Neural progenitor cell (in vitro differentiated cells): ENCODE results near the gene TRMT6. TPM values are rescaled to one million over a fixed set of nuclear protein-coding genes. Genes with fewer than 3 reads are reported as not detected.

Experiments
- DNase-seq: peaks from one replicate; pipeline ENCODE4 v3.0.0-alpha.2; 2016; ENCODE audit warnings: low spot score
- H2AFZ ChIP-seq: fragments of 200-600 bp; sonication (generic); replicated peaks from 2 replicates; pipeline ENCODE4 v1.6.1; 2016; ENCODE audit warnings: antibody characterized with exemption
- H3F3A ChIP-seq: fragments of 200-600 bp; sonication (generic); 2 replicates; pipeline ENCODE4 v1.6.1; 2016; ENCODE audit warnings: antibody characterized with exemption, low read depth
- H3K27ac ChIP-seq: fragments of 200-600 bp; sonication (generic); 2 replicates; pipeline ENCODE4 v1.5.1; 2016; ENCODE audit warnings: mild to moderate bottlenecking
- H3K27me3 ChIP-seq: fragments of 200-600 bp; sonication (generic); 2 replicates; pipeline ENCODE4 v1.6.1; 2016; ENCODE audit warnings: mild to moderate bottlenecking, moderate library complexity
- H3K36me3 ChIP-seq: fragments of 200-600 bp; sonication (generic); 2 replicates; pipeline ENCODE4 v1.5.1; 2016
- H3K4me1 ChIP-seq: fragments of 200-600 bp; sonication (generic); 2 replicates; pipeline ENCODE4 v1.6.1; 2016; ENCODE audit warnings: mixed run types
- H3K4me2 ChIP-seq: fragments of 200-600 bp; sonication (generic); 2 replicates; pipeline ENCODE4 v1.6.1; 2016
- H3K4me3 ChIP-seq: fragments of 200-600 bp; sonication (generic); 2 replicates; pipeline ENCODE4 v1.5.1; 2016
- H3K79me2 ChIP-seq: fragments of 200-600 bp; sonication (generic); 2 replicates; pipeline ENCODE4 v1.6.1; 2016; ENCODE audit warnings: low read depth
- H3K9ac ChIP-seq: fragments of 200-600 bp; sonication (generic); 2 replicates; pipeline ENCODE4 v1.6.1; 2016
- H3K9me3 ChIP-seq: fragments of 200-600 bp; sonication (generic); 2 replicates; pipeline ENCODE4 v1.5.1; 2016; ENCODE audit warnings: low read depth
- H4K20me1 ChIP-seq: fragments of 200-600 bp; sonication (generic); 2 replicates; pipeline ENCODE4 v1.6.1; 2016; ENCODE audit warnings: low read depth
- H3K27ac Mint-ChIP-seq: 3 replicates; pipeline ENCODE4 v1.8.0; 2021; ENCODE audit warnings: mixed read lengths
- H3K27me3 Mint-ChIP-seq: 2 replicates; pipeline ENCODE4 v1.8.0; 2022; ENCODE audit warnings: low read depth, mild to moderate bottlenecking, inconsistent platforms, moderate library complexity, mixed read lengths; ENCODE audit not compliant: insufficient read depth
- H3K36me3 Mint-ChIP-seq: 3 replicates; pipeline ENCODE4 v1.8.0; 2021; ENCODE audit warnings: mixed read lengths
- H3K4me1 Mint-ChIP-seq: 3 replicates; pipeline ENCODE4 v1.8.0; 2021; ENCODE audit warnings: mixed read lengths
- H3K4me3 Mint-ChIP-seq: 3 replicates; pipeline ENCODE4 v1.8.0; 2021; ENCODE audit warnings: mild to moderate bottlenecking, moderate library complexity, mixed read lengths
- H3K9me3 Mint-ChIP-seq: 3 replicates; pipeline ENCODE4 v1.8.0; 2020; ENCODE audit warnings: mixed read lengths
- CTCF ChIP-seq: fragments of 200-600 bp; sonication (generic); IDR thresholded peaks from 2 replicates; pipeline ENCODE4 v1.5.1; 2017; ENCODE audit warnings: antibody characterized with exemption, mild to moderate bottlenecking
- EZH2 ChIP-seq: fragments of 200-600 bp; sonication (generic); IDR thresholded peaks from 2 replicates; pipeline ENCODE4 v1.6.1; 2017; ENCODE audit warnings: antibody characterized with exemption, mild to moderate bottlenecking, moderate library complexity
- EZH2phosphoT487 ChIP-seq: fragments of 200-600 bp; sonication (generic); IDR thresholded peaks from 2 replicates; pipeline ENCODE4 v1.6.1; 2017; ENCODE audit warnings: antibody characterized with exemption
- total RNA-seq: library from RNA; depleted of rRNA; stranded (reverse); fragments of >200 nt; gene quantifications from 2 replicates; pipeline ENCODE4 v1.2.3, GENCODE V29; 2015; ENCODE audit warnings: low replicate concordance

The TRMT6 gene
- total RNA-seq, 1 donor from 2014 or later: 11.1 TPM

GRCh38 chr20:5936238-5936637 is 14.1 kb downstream of the TRMT6 start:
- no peak overlapping the region for H3K27ac ChIP-seq
- H3K27ac Mint-ChIP-seq: no peak overlapping the region
- no peak for DNase-seq
- H3K9ac ChIP-seq: no peak overlapping the region
- no peaks in the 10 kb centered on the region for H3K9me3 Mint-ChIP-seq
- H3K4me3 Mint-ChIP-seq: no peak overlapping the region
- H3K36me3 ChIP-seq: no peaks in the 10 kb centered on the region
- peaks cover 3% of the 10 kb centered on the region for H4K20me1 ChIP-seq
- H3K9me3 ChIP-seq: no peaks in the 10 kb centered on the region
- H3K4me3 ChIP-seq: no peak overlapping the region
- H3K79me2 ChIP-seq: no peaks in the 10 kb centered on the region
- no peaks in the 10 kb centered on the region for H3K27me3 ChIP-seq
- H2AFZ ChIP-seq: no peak overlapping the region
- H3K4me2 ChIP-seq: no peak overlapping the region
- peaks cover 6% of the 10 kb centered on the region for H3K36me3 Mint-ChIP-seq
- no peaks in the 10 kb centered on the region for H3K27me3 Mint-ChIP-seq
- H3K4me1 ChIP-seq: no peaks in the 10 kb centered on the region
- TF ChIP-seq EZH2: no peak
- H3F3A ChIP-seq: no peaks in the 10 kb centered on the region
- H3K4me1 Mint-ChIP-seq: no peaks in the 10 kb centered on the region

DNA sequence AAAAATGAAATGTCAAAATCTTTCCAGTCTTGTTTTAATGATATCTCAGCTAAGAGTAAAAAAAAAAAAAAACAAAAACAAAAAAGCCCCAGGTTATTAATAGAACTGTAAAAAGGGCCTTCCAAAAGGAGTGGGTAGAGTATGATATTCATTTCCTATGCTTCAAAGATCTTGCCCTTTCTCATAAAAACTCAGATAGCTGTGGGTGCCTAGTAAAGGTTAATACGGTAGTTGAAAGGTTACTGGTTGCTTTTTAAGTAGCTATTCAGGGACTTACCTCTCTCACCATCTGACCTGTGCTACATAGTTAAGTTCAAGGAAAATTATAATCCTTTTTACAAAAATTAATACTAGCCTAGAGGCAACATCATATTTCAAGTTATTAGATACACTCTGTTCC is 14.9 kb downstream of the TRMT6 start:
- Histone ChIP-seq H3K27me3 (no peaks in the 10 kb centered on the region), H3K79me2 (no peaks in the 10 kb centered on the region), H3K9ac (no peak overlapping the region), H3K36me3 (no peaks in the 10 kb centered on the region), H3K4me2 (no peak overlapping the region), H3K4me3 (no peak overlapping the region), H3K4me1 (no peaks in the 10 kb centered on the region), H3K9me3 (no peaks in the 10 kb centered on the region), H3F3A (no peaks in the 10 kb centered on the region), H2AFZ (no peak overlapping the region), H4K20me1 (no peaks in the 10 kb centered on the region), H3K27ac (no peak overlapping the region)
- TF ChIP-seq EZH2phosphoT487: no peak
- TF ChIP-seq EZH2: no peak
- no peak for TF ChIP-seq CTCF
- H3K36me3 Mint-ChIP-seq: peaks cover 6% of the 10 kb centered on the region
- no peak overlapping the region for H3K4me3 Mint-ChIP-seq
- H3K9me3 Mint-ChIP-seq: no peaks in the 10 kb centered on the region
- no peaks in the 10 kb centered on the region for H3K27me3 Mint-ChIP-seq
- no peaks in the 10 kb centered on the region for H3K4me1 Mint-ChIP-seq
- DNase-seq: no peak
- H3K27ac Mint-ChIP-seq: no peak overlapping the region

DNA sequence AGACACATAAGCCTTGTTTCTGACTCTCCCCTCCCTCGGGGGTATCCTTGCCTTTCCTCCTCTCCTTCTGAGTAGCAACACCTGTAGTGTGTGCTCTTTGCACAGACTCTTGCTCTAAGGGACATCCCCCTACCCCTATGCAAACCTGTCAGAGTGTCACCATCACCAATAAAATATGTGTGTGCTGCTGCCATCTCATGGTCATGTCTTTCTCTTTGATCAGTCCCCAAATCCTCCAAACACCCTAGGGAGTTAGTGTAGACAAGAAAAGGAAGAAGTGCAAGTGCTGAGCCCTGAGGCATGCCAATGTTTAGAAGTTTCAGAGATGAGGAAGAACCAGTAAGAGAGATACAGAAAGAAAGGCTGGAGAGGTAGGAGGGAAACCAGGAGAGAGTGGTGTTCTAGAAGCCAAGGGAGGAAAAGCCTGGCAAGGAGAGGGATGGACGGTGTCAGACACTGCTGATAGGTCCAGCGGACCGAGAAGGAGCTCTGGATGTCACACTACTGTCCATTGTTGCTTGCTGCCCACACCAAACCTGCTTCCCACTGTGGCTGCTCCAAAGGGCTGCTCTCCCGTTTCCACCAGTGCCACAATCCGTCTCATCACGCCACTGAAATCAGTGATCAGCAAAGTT is 16.4 kb downstream of the TRMT6 start:
- Histone ChIP-seq H4K20me1 (no peaks in the 10 kb centered on the region), H3K9me3 (no peaks in the 10 kb centered on the region), H3K36me3 (no peaks in the 10 kb centered on the region), H3K4me1 (no peaks in the 10 kb centered on the region), H3K79me2 (no peaks in the 10 kb centered on the region), H3K27me3 (no peaks in the 10 kb centered on the region), H3F3A (no peaks in the 10 kb centered on the region), H3K4me3 (no peak overlapping the region), H3K9ac (no peak overlapping the region), H3K27ac (no peak overlapping the region), H2AFZ (no peak overlapping the region), H3K4me2 (no peak overlapping the region)
- Mint-ChIP-seq H3K36me3 (no peaks in the 10 kb centered on the region), H3K27me3 (no peaks in the 10 kb centered on the region), H3K4me1 (no peaks in the 10 kb centered on the region), H3K9me3 (no peaks in the 10 kb centered on the region), H3K4me3 (no peak overlapping the region), H3K27ac (no peak overlapping the region)
- peak; percentile 40 for TF ChIP-seq CTCF
- no peak for TF ChIP-seq EZH2phosphoT487
- DNase-seq: peak; percentile 18

DNA sequence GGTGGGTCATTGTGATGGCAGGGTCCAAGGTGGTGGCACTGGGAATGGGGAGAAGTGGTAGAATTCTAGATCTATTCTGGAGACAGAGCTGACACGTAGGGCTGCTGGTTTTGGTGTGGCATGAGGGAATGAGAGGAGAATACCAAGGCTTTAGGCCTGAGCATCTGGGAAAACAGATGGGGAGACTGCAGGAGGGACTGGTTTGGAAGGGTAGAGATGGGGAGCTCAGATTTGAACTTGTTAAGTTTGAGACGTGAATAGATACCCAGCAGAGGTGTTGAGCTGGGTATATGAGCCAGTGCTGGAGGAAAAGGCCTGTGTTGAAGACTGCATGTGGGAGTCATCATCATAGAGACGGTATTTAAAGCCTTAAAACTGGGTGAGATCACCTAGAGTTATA is 17.5 kb downstream of the TRMT6 start:
- no peaks in the 10 kb centered on the region for H3K4me1 ChIP-seq
- H3K79me2 ChIP-seq: no peaks in the 10 kb centered on the region
- no peaks in the 10 kb centered on the region for H3K9me3 ChIP-seq
- H2AFZ ChIP-seq: no peak overlapping the region
- Mint-ChIP-seq H3K27ac (no peak overlapping the region), H3K27me3 (no peaks in the 10 kb centered on the region), H3K4me1 (no peaks in the 10 kb centered on the region), H3K4me3 (no peak overlapping the region), H3K36me3 (no peaks in the 10 kb centered on the region), H3K9me3 (no peaks in the 10 kb centered on the region)
- no peak for DNase-seq
- no peaks in the 10 kb centered on the region for H4K20me1 ChIP-seq
- H3K9ac ChIP-seq: no peak overlapping the region
- H3K36me3 ChIP-seq: no peaks in the 10 kb centered on the region
- no peak overlapping the region for H3K4me3 ChIP-seq
- H3K27me3 ChIP-seq: no peaks in the 10 kb centered on the region
- no peaks in the 10 kb centered on the region for H3F3A ChIP-seq
- TF ChIP-seq CTCF: no peak
- H3K27ac ChIP-seq: no peak overlapping the region
- H3K4me2 ChIP-seq: no peak overlapping the region
